Omental fat pad (tissue), 4 donors: ENCODE measurements around the gene SEMA4A. TPM values are rescaled to one million over a fixed set of nuclear protein-coding genes. Genes with fewer than 3 reads are reported as not detected.

Experiments
- ATAC-seq: fragments of 150-250 bp; one replicate; pipeline ENCODE4 v1.9.1; 2016; ENCODE audit warnings: mild to moderate bottlenecking, moderate library complexity; ENCODE audit not compliant: low FRiP score
- DNase-seq: peaks from one replicate; pipeline ENCODE4 v3.0.0-alpha.2; 2019; ENCODE audit warnings: low spot score
- small RNA-seq: library from RNA; depleted of rRNA; stranded (forward); fragments of <200 nt; gene quantifications from one replicate; pipeline ENCODE3, GENCODE V24; 2016
- total RNA-seq, 4 donors: library from RNA; depleted of rRNA; stranded (reverse); fragments of >200 nt; gene quantifications; one replicate each; pipeline ENCODE4 v1.1.0, GENCODE V29; 2016
- TF ChIP-seq, protein P1 (sequence below), 3 donors: fragments of 450-650 bp; IDR thresholded peaks; one replicate each; pipeline ENCODE4 v1.5.1; 2016 to 2017; ENCODE audit warnings: antibody characterized with exemption in 3 of 3, mild to moderate bottlenecking in 3 of 3, moderate library complexity in 2 of 3

Gene SEMA4A
- total RNA-seq, 4 donors from 2014 or later: 4.1 to 99.1 (median 24.6) TPM

DNA sequence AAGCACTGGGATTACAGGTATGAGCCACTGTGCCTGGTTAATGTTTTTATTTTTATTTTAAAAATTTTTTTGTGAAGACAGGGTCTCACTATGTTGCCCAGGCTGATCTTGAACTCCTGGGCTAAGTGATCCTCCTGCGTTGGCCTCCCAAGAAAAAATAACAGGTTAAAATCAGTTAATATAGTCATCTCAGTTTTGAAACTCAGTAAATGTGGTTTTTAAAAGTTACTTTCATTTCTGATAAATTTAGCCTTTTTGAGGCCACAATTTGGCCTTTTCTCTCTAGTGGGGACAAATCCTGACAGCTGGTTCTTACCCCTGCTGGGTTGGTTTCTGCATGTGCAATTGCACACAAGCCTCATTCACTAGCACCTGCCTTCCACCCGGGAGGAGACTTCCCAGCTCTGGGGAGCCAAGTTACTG, 72.7 kb downstream of the SEMA4A start:
- ATAC-seq (no peak), DNase-seq (no peak)
- TF ChIP-seq, protein P1, sequence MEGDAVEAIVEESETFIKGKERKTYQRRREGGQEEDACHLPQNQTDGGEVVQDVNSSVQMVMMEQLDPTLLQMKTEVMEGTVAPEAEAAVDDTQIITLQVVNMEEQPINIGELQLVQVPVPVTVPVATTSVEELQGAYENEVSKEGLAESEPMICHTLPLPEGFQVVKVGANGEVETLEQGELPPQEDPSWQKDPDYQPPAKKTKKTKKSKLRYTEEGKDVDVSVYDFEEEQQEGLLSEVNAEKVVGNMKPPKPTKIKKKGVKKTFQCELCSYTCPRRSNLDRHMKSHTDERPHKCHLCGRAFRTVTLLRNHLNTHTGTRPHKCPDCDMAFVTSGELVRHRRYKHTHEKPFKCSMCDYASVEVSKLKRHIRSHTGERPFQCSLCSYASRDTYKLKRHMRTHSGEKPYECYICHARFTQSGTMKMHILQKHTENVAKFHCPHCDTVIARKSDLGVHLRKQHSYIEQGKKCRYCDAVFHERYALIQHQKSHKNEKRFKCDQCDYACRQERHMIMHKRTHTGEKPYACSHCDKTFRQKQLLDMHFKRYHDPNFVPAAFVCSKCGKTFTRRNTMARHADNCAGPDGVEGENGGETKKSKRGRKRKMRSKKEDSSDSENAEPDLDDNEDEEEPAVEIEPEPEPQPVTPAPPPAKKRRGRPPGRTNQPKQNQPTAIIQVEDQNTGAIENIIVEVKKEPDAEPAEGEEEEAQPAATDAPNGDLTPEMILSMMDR (IDR thresholded peaks at IDR 0.05): no peak

DNA sequence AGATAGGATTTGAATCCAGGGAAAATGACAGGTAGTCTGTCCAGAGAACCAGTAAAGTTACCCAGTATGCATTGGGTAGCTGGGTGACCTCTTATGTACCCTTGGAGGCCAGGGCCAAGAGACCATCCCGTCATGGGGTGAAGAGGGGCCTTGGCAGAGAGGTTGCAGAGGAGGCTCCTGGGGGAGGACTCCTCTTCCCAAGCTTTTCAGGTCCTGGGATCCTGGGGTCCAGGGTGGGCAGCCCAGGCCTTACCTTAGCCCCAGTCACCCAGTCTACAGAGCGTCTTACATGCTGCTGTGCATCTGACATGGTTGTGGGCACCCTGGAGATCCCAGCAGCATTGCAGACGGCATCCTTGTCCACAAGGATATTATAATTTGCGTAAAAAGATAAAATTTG, 73.4 kb downstream of the SEMA4A start:
- ATAC-seq (no peak), DNase-seq (no peak)
- TF ChIP-seq, protein P1 (IDR thresholded peaks at IDR 0.05): no peak

Small RNA genes lying within 50 kb of the gene (small RNA-seq; reads per million reads assigned to genes)
- not detected for gene RF00568

Other genes starting within 250 kb of the SEMA4A start
- 10 to 100 TPM; 27.1 to 38.5 (median 32.9) TPM for gene RIT1, start 242.2 kb upstream of the SEMA4A start, total RNA-seq
- 10 to 100 TPM; 28.8 to 54.2 (median 42.7) TPM for gene KHDC4, start 219.2 kb upstream of the SEMA4A start, total RNA-seq
- not detected for gene RXFP4, start 211.9 kb upstream of the SEMA4A start, total RNA-seq
- gene ARHGEF2, start 175.0 kb upstream of the SEMA4A start, total RNA-seq: 100 to 1,000 TPM in 2 of 4 donors, 10 to 100 TPM in 2; 89.5 to 151 (median 98.6) TPM
- gene SSR2, start 132.6 kb upstream of the SEMA4A start, total RNA-seq: 100 to 1,000 TPM; 197 to 397 (median 308) TPM
- gene UBQLN4, start 99.8 kb upstream of the SEMA4A start, total RNA-seq: 10 to 100 TPM; 16.2 to 24.5 (median 18.6) TPM
- 10 to 100 TPM; 45.8 to 74.3 (median 65.0) TPM for gene LAMTOR2, start 98.8 kb upstream of the SEMA4A start, total RNA-seq
- gene RAB25, start 92.4 kb upstream of the SEMA4A start, total RNA-seq: under 1 TPM in 1 of 4 donors, not detected in 3; 0.84 TPM
- under 1 TPM; 0.56 to 0.96 (median 0.66) TPM for gene MEX3A, start 71.1 kb upstream of the SEMA4A start, total RNA-seq
- gene LMNA, start 38.9 kb upstream of the SEMA4A start, total RNA-seq: 1,000 to 10,000 TPM in 1 of 4 donors, 100 to 1,000 TPM in 3; 288 to 1,820 (median 589) TPM
- 10 to 100 TPM; 19.1 to 89.8 (median 36.3) TPM for gene SLC25A44, start 40.5 kb downstream of the SEMA4A start, total RNA-seq
- 10 to 100 TPM; 34.0 to 74.8 (median 49.5) TPM for gene PMF1, start 59.4 kb downstream of the SEMA4A start, total RNA-seq
- 1 to 10 TPM in 1 of 4 donors, under 1 TPM in 1, not detected in 2; 0.82 to 5.0 TPM for gene BGLAP, start 88.6 kb downstream of the SEMA4A start, total RNA-seq
- 1 to 10 TPM in 3 of 4 donors, under 1 TPM in 1; 0.74 to 3.4 (median 1.6) TPM for gene PAQR6, start 94.5 kb downstream of the SEMA4A start, total RNA-seq
- 10 to 100 TPM; 51.0 to 81.2 (median 53.2) TPM for gene SMG5, start 129.2 kb downstream of the SEMA4A start, total RNA-seq
- gene TMEM79, start 130.7 kb downstream of the SEMA4A start, total RNA-seq: 1 to 10 TPM; 1.3 to 4.3 (median 1.4) TPM
- 10 to 100 TPM; 44.0 to 71.1 (median 55.9) TPM for gene GLMP, start 142.1 kb downstream of the SEMA4A start, total RNA-seq
- not detected for gene VHLL, start 145.7 kb downstream of the SEMA4A start, total RNA-seq
- 100 to 1,000 TPM; 187 to 277 (median 213) TPM for gene CCT3, start 184.7 kb downstream of the SEMA4A start, total RNA-seq
- not detected for gene TSACC, start 184.9 kb downstream of the SEMA4A start, total RNA-seq
- not detected for gene RHBG, start 215.6 kb downstream of the SEMA4A start, total RNA-seq